Cardiac muscle cell (in vitro differentiated cells and primary cell): Measurements from ENCODE around the gene TMEM240. TPM values are rescaled to one million over a fixed set of nuclear protein-coding genes. Genes with fewer than 3 reads are reported as not detected.
A peak's percentile ranks its signal among the peaks of the same experiment; 100 is the strongest.

Source experiments
- DNase-seq, 2 donors: peaks; one replicate each; pipeline versions ENCODE4 v3.0.0 to v3.0.0-alpha.2; 2010 to 2017; ENCODE audit warnings: low read depth in 1 of 2, low spot score in 1 of 2
- H3K27ac ChIP-seq: fragments of 200-600 bp; sonication (generic); 2 replicates; pipeline ENCODE4 v1.5.1; 2016
- H3K27me3 ChIP-seq: fragments of 200-600 bp; sonication (generic); 2 replicates; pipeline ENCODE4 v1.6.0; 2016; ENCODE audit warnings: control low read depth
- H3K36me3 ChIP-seq: fragments of 200-600 bp; sonication (generic); 2 replicates; pipeline ENCODE4 v1.5.1; 2016; ENCODE audit warnings: control low read depth
- H3K4me1 ChIP-seq: fragments of 200-600 bp; sonication (generic); 2 replicates; pipeline ENCODE4 v1.8.1; 2017; ENCODE audit warnings: low read depth, mild to moderate bottlenecking, mixed run types
- H3K4me3 ChIP-seq: fragments of 200-600 bp; sonication (generic); 2 replicates; pipeline ENCODE4 v1.5.1; 2016; ENCODE audit warnings: mild to moderate bottlenecking
- H3K9me3 ChIP-seq: fragments of 200-600 bp; sonication (generic); 2 replicates; pipeline ENCODE4 v1.5.1; 2017; ENCODE audit warnings: low read depth, mild to moderate bottlenecking, control low read depth
- polyA plus RNA-seq: library from polyadenylated mRNA; unstranded; fragments of >200 nt; fragmentation: Nextera tagmentation; extraction: Ambion mirVana; gene quantifications from 2 replicates; pipeline ENCODE4 v1.2.1, GENCODE V29; 2016
- total RNA-seq: library from RNA; depleted of rRNA; stranded (reverse); fragments of >200 nt; gene quantifications from 2 replicates; pipeline ENCODE4 v1.2.3, GENCODE V29; 2016
- TF ChIP-seq, protein P1 (sequence below): IDR thresholded peaks from 2 replicates; pipeline ENCODE4 v1.5.1; 2012; ENCODE audit warnings: low read depth, mild to moderate bottlenecking, low read length

Gene TMEM240
- total and polyA plus RNA-seq, 2 experiments from 2014 or later: 6.2 to 26.0 TPM

DNA sequence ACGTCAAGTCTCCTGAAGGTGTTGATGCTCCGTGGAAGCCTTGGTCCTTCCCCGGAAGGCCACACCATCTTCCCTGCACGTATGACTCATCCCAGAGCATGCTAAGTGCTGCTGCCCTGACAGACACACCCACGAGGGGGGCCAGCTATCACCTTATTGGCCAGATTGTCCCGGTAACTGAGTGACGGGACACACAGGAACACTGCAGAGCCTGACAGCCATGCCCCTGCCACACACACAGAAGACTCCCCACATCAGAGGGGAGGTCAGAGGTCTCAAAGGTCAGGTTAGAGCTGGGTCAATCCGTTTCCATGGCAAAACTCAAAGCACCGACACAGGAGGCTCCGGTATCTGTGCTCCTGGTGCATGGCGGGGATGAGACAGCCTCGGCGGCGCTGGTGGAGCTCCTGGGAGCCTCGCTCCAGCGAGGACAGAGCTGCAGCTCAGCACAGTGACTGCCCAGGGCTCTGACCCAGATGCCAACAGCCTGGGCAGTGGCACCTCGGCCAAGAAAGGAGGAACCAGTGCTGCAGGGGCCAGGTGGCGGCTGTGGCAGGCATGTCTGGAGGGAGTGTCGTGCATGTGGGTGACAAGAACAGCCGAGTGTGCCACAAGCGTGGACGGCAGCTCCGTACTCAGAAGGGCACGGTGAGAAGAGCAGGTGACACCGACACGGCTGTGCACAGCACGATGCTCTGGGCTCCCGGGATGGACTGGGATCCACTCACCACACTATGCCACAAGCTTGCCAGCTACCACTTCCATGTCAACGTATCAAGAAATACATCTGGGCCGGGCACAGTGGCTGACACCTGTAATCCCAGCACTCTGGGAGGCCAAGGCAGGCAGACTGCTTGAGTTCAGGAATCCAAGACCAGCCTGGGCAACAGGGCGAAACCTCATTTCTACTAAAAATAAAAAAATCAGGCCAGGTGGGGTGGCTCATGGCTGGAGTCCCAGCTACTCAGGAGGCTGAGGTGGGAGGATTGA is 14.8 kb upstream of the TMEM240 start:
- no peak overlapping the region for H3K4me3 ChIP-seq
- H3K27me3 ChIP-seq: no peaks in the 10 kb centered on the region
- no peak overlapping the region for H3K27ac ChIP-seq
- DNase-seq: peak in 1 of 2 donors; percentile 77
- TF ChIP-seq, protein P1, sequence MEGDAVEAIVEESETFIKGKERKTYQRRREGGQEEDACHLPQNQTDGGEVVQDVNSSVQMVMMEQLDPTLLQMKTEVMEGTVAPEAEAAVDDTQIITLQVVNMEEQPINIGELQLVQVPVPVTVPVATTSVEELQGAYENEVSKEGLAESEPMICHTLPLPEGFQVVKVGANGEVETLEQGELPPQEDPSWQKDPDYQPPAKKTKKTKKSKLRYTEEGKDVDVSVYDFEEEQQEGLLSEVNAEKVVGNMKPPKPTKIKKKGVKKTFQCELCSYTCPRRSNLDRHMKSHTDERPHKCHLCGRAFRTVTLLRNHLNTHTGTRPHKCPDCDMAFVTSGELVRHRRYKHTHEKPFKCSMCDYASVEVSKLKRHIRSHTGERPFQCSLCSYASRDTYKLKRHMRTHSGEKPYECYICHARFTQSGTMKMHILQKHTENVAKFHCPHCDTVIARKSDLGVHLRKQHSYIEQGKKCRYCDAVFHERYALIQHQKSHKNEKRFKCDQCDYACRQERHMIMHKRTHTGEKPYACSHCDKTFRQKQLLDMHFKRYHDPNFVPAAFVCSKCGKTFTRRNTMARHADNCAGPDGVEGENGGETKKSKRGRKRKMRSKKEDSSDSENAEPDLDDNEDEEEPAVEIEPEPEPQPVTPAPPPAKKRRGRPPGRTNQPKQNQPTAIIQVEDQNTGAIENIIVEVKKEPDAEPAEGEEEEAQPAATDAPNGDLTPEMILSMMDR: no peak
- H3K9me3 ChIP-seq: no peaks in the 10 kb centered on the region
- H3K36me3 ChIP-seq: no peaks in the 10 kb centered on the region
- H3K4me1 ChIP-seq: no peaks in the 10 kb centered on the region

DNA sequence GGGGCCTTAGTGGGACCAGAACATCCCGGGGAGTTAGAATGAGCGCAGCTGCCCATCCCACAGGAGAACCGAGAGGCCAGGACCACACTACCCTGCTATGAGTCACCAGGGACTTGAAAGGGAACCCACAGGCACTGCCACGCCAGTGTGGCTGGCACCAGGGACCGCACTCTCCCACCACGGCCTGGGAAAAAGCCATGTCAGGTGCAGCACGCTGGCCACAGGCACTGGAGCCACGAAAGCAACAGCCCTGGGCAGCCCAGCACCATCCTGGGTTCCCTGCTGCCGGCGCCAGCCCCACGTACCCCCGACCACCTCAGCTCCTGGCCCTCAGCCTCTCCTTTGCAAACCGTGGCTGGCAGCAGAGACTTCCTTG is 14.1 kb upstream of the TMEM240 start:
- no peaks in the 10 kb centered on the region for H3K36me3 ChIP-seq
- H3K4me1 ChIP-seq: no peaks in the 10 kb centered on the region
- H3K9me3 ChIP-seq: no peaks in the 10 kb centered on the region
- no peak overlapping the region for H3K27ac ChIP-seq
- TF ChIP-seq, protein P1: no peak
- no peaks in the 10 kb centered on the region for H3K27me3 ChIP-seq
- no peak for DNase-seq
- H3K4me3 ChIP-seq: no peak overlapping the region

DNA sequence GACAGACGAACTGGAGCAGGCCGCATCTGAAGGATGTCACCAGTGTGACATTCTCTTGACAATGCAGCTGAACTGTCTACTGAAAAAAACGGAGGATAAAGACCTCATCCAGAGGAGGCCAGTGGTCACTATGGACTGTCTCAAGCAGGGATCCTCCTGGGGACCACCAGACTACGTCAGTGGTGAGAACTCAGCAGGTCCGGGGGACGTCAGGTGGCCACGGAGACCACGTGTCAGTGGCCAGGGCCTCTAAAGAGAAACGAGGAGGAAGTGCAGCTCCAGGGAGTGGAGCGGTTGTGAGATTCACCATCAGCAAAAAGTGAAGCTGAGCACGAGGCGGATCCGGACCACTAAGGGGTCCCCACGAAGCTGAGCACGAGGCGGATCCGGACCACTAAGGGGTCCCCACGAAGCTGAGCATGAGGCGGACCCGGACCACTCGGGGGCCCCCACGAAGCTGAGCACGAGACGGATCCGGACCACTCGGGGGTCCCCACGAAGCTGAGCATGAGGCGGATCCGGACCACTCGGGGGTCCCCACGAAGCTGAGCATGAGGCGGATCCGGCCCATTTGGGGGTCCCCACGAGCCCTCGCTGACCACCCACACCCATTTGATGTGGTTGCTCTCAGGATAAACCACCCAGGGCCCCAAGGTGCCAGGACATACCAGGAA is 13.5 kb upstream of the TMEM240 start:
- TF ChIP-seq, protein P1: no peak
- Histone ChIP-seq H3K9me3 (no peaks in the 10 kb centered on the region), H3K36me3 (no peaks in the 10 kb centered on the region), H3K27me3 (no peaks in the 10 kb centered on the region), H3K4me3 (no peak overlapping the region), H3K4me1 (no peaks in the 10 kb centered on the region), H3K27ac (no peak overlapping the region)
- DNase-seq: no peak

DNA sequence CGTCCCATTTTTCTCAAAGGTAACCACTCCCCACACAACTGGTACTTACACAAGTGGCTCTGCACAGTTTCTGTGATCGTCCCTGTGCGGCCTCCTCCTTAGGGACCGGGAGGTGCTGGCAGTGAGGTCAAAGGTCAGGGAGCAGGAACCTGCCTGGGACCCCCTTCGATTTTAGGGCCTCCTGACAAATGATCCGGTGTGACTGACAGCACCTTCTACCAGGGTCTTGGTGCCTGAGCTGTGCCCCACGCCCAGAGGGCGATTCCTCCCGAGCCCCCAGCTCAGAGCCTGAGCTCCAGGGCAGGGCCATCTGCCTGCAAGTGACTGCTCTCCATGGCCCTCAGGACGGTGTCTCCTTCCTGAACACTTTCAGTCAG is 11.8 kb upstream of the TMEM240 start:
- Histone ChIP-seq H3K9me3 (no peaks in the 10 kb centered on the region), H3K27ac (no peak overlapping the region), H3K4me1 (no peaks in the 10 kb centered on the region), H3K27me3 (no peaks in the 10 kb centered on the region), H3K4me3 (no peak overlapping the region), H3K36me3 (no peaks in the 10 kb centered on the region)
- DNase-seq: no peak
- TF ChIP-seq, protein P1: no peak

DNA sequence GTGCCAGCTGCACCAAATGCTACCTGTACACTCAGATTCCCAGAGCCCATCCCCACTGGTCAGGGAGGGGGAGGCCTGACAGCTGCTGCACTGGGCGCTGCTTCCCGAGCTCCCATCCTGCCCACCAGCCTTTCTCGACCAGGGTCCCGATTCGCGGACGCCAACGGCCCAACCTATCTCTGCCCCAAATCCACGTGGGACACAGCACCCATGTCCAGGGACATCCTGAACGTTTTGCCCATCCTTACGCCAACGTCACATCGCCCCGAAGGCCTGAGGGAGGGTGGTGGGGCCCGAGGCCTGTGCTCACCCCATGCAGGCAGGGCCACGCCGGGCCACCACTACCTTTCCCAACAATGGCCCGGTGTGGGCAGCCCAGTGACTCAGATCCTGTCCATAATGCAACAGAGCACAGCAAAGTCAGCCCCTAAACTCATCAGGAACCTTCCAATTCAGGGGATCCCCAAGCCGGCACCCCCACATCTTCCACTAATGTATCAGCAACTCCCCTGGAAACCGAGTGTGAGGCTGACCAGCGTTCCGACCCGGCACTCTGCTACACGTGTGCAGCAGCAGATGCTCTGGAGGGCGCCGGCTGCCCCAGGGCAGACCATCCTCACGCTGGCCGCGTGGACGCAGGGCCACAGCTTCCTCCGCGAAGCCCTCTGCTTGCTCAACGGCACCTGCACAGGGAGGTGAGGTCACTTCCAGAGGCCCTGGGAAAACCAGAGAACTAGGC is 11.3 kb upstream of the TMEM240 start:
- no peaks in the 10 kb centered on the region for H3K4me1 ChIP-seq
- H3K9me3 ChIP-seq: no peaks in the 10 kb centered on the region
- H3K27ac ChIP-seq: peak overlapping the region; percentile 52
- no peaks in the 10 kb centered on the region for H3K36me3 ChIP-seq
- H3K4me3 ChIP-seq: no peak overlapping the region
- no peak for DNase-seq
- no peaks in the 10 kb centered on the region for H3K27me3 ChIP-seq
- TF ChIP-seq, protein P1: no peak
